ENCODE measurements around the gene NACC1.
"Not testable (repeated sequence)": the region's sequence is repeated elsewhere in the genome, so short reads cannot be mapped to it uniquely, and the experiment has no call there.

GRCh38 chr19:13166151-13166550, 48.1 kb downstream of the NACC1 start:
- TF ChIP-seq, protein P1, sequence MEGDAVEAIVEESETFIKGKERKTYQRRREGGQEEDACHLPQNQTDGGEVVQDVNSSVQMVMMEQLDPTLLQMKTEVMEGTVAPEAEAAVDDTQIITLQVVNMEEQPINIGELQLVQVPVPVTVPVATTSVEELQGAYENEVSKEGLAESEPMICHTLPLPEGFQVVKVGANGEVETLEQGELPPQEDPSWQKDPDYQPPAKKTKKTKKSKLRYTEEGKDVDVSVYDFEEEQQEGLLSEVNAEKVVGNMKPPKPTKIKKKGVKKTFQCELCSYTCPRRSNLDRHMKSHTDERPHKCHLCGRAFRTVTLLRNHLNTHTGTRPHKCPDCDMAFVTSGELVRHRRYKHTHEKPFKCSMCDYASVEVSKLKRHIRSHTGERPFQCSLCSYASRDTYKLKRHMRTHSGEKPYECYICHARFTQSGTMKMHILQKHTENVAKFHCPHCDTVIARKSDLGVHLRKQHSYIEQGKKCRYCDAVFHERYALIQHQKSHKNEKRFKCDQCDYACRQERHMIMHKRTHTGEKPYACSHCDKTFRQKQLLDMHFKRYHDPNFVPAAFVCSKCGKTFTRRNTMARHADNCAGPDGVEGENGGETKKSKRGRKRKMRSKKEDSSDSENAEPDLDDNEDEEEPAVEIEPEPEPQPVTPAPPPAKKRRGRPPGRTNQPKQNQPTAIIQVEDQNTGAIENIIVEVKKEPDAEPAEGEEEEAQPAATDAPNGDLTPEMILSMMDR (IDR thresholded peaks at IDR 0.05): not testable (repeated sequence)
- TF ChIP-seq POLR2A (IDR thresholded peaks at IDR 0.05): not testable (repeated sequence)

Data from adrenal gland (tissue), 5 donors.